Parathyroid adenoma (tissue), 2 donors: Measurements from ENCODE around the gene CLSTN2.

Experiments
- H2AFZ ChIP-seq: fragments of 300-600 bp; sonication (generic); one replicate; pipeline ENCODE4 v1.7.0; 2017; ENCODE audit warnings: antibody characterized with exemption, mild to moderate bottlenecking
- H3K27ac ChIP-seq: fragments of 300-600 bp; sonication (generic); one replicate; pipeline ENCODE4 v1.7.0; 2017
- H3K27me3 ChIP-seq: fragments of 300-600 bp; sonication (generic); one replicate; pipeline ENCODE4 v1.7.0; 2017; ENCODE audit warnings: low read length; ENCODE audit not compliant: control insufficient read depth, insufficient read depth
- H3K36me3 ChIP-seq: fragments of 300-600 bp; sonication (generic); one replicate; pipeline ENCODE4 v1.7.0; 2017; ENCODE audit warnings: low read length; ENCODE audit not compliant: control insufficient read depth, insufficient read depth
- H3K4me1 ChIP-seq: fragments of 300-600 bp; sonication (generic); one replicate; pipeline ENCODE4 v1.7.0; 2017; ENCODE audit warnings: control low read depth
- H3K4me2 ChIP-seq: fragments of 300-600 bp; sonication (generic); one replicate; pipeline ENCODE4 v1.7.0; 2017; ENCODE audit warnings: low read length
- H3K4me3 ChIP-seq: fragments of 300-600 bp; sonication (generic); one replicate; pipeline ENCODE4 v1.7.0; 2017; ENCODE audit warnings: low read depth, low read length
- H3K79me2 ChIP-seq: fragments of 300-600 bp; sonication (generic); one replicate; pipeline ENCODE4 v1.7.0; 2017; ENCODE audit warnings: control low read depth
- H3K9ac ChIP-seq: fragments of 300-600 bp; sonication (generic); one replicate; pipeline ENCODE4 v1.7.0; 2017; ENCODE audit warnings: mild to moderate bottlenecking
- H3K9me3 ChIP-seq: fragments of 300-600 bp; sonication (generic); one replicate; pipeline ENCODE4 v1.7.0; 2017; ENCODE audit warnings: low read length; ENCODE audit not compliant: control insufficient read depth
- CTCF ChIP-seq: fragments of 300-600 bp; sonication (generic); IDR thresholded peaks from one replicate; pipeline ENCODE4 v1.7.0; 2017; ENCODE audit warnings: antibody characterized with exemption, mild to moderate bottlenecking
- donor health status: primary hyperparathyroidism.

The CLSTN2 gene

GRCh38 chr3:140292684-140293083 is 357.7 kb downstream of the CLSTN2 start:
- H3K4me1 ChIP-seq = no peaks in the 10 kb centered on the region
- no peaks in the 10 kb centered on the region for H3K27me3 ChIP-seq
- H3K36me3 ChIP-seq = no peaks in the 10 kb centered on the region
- TF ChIP-seq CTCF = no peak
- H3K9ac ChIP-seq = no peak overlapping the region
- no peaks in the 10 kb centered on the region for H3K9me3 ChIP-seq
- no peak overlapping the region for H3K27ac ChIP-seq
- H3K79me2 ChIP-seq = no peaks in the 10 kb centered on the region
- no peak overlapping the region for H3K4me3 ChIP-seq
- H3K4me2 ChIP-seq = no peak overlapping the region
- no peak overlapping the region for H2AFZ ChIP-seq

- Histone ChIP-seq H3K9me3 (no peaks in the 10 kb centered on the region), H3K4me1 (no peaks in the 10 kb centered on the region), H3K36me3 (no peaks in the 10 kb centered on the region), H3K4me2 (no peak overlapping the region), H3K27me3 (no peaks in the 10 kb centered on the region), H2AFZ (no peak overlapping the region), H3K4me3 (no peak overlapping the region), H3K79me2 (no peaks in the 10 kb centered on the region), H3K27ac (no peak overlapping the region), H3K9ac (no peak overlapping the region)
- no peak for TF ChIP-seq CTCF
Measured at GRCh38 chr3:140294058-140294457, 359.1 kb downstream of the CLSTN2 start.

- H3K4me3 ChIP-seq = no peak overlapping the region
- no peak for TF ChIP-seq CTCF
- H3K79me2 ChIP-seq = no peaks in the 10 kb centered on the region
- H3K36me3 ChIP-seq = no peaks in the 10 kb centered on the region
- no peaks in the 10 kb centered on the region for H3K27me3 ChIP-seq
- H2AFZ ChIP-seq = no peak overlapping the region
- H3K27ac ChIP-seq = no peak overlapping the region
- H3K9ac ChIP-seq = no peak overlapping the region
- no peaks in the 10 kb centered on the region for H3K4me1 ChIP-seq
- H3K9me3 ChIP-seq = no peaks in the 10 kb centered on the region
- no peak overlapping the region for H3K4me2 ChIP-seq
Measured at GRCh38 chr3:140296796-140297352, 361.9 kb downstream of the CLSTN2 start.

- no peaks in the 10 kb centered on the region for H3K9me3 ChIP-seq
- no peak overlapping the region for H3K4me3 ChIP-seq
- no peak for TF ChIP-seq CTCF
Measured at GRCh38 chr3:140298043-140298442, 363.1 kb downstream of the CLSTN2 start.

GRCh38 chr3:140298569-140299070 is 363.6 kb downstream of the CLSTN2 start:
- no peak for TF ChIP-seq CTCF

More at GRCh38 chr3:140298043-140298442, 363.1 kb downstream of the CLSTN2 start:
- no peak overlapping the region for H3K27ac ChIP-seq
- H3K9ac ChIP-seq = no peak overlapping the region
- H3K79me2 ChIP-seq = no peaks in the 10 kb centered on the region
- no peaks in the 10 kb centered on the region for H3K27me3 ChIP-seq
- no peak overlapping the region for H2AFZ ChIP-seq
- no peaks in the 10 kb centered on the region for H3K4me1 ChIP-seq
- no peaks in the 10 kb centered on the region for H3K36me3 ChIP-seq
- H3K4me2 ChIP-seq = no peak overlapping the region

More at GRCh38 chr3:140298569-140299070, 363.6 kb downstream of the CLSTN2 start:
- H3K9me3 ChIP-seq = no peaks in the 10 kb centered on the region
- no peaks in the 10 kb centered on the region for H3K36me3 ChIP-seq
- no peak overlapping the region for H3K4me3 ChIP-seq
- no peaks in the 10 kb centered on the region for H3K27me3 ChIP-seq
- H3K27ac ChIP-seq = no peak overlapping the region
- no peak overlapping the region for H3K9ac ChIP-seq
- no peaks in the 10 kb centered on the region for H3K79me2 ChIP-seq
- H3K4me2 ChIP-seq = no peak overlapping the region
- no peaks in the 10 kb centered on the region for H3K4me1 ChIP-seq
- H2AFZ ChIP-seq = no peak overlapping the region
